Transverse colon (tissue), 4 donors: ENCODE results near the gene CYTH4. TPM values are rescaled to one million over a fixed set of nuclear protein-coding genes. Genes with fewer than 3 reads are reported as not detected.

Source experiments
- DNase-seq: peaks from one replicate; pipeline ENCODE4 v3.0.0-alpha.2; 2019
- H3K27ac ChIP-seq, 4 donors: fragments of 200-600 bp; sonication (generic); 2 replicates each; pipeline ENCODE4 v1.5.1; 2016 to 2018; ENCODE audit warnings: inconsistent platforms in 4 of 4
- H3K27me3 ChIP-seq: fragments of 200-600 bp; sonication (generic); 2 replicates; pipeline ENCODE4 v1.5.1; 2017; ENCODE audit warnings: inconsistent platforms
- H3K36me3 ChIP-seq, 4 donors: fragments of 200-600 bp; sonication (generic); 2 replicates each; pipeline ENCODE4 v1.5.1; 2017 to 2019; ENCODE audit warnings: inconsistent platforms in 4 of 4
- H3K4me1 ChIP-seq, 4 donors: fragments of 200-600 bp; sonication (generic); 2 replicates each; pipeline ENCODE4 v1.5.1; 2017 to 2020; ENCODE audit warnings: inconsistent platforms in 4 of 4
- H3K4me3 ChIP-seq, 4 donors: fragments of 200-600 bp; sonication (generic); 1 replicate in 1 of 4; 2 replicates in 3 of 4; pipeline versions ENCODE4 v1.5.1 to v1.6.1; 2017 to 2019; ENCODE audit warnings: inconsistent platforms in 4 of 4
- H3K9me3 ChIP-seq, 2 donors: fragments of 200-600 bp; sonication (generic); 2 replicates each; pipeline ENCODE4 v1.5.1; 2017 to 2019; ENCODE audit warnings: inconsistent platforms in 2 of 2
- CTCF ChIP-seq, 5 experiments: fragments of 200-600 bp in 3 of 5; fragments of 450-650 bp in 2 of 5; sonication (generic) in 3 of 5; IDR thresholded peaks; 1 replicate in 2 of 5; 2 replicates in 3 of 5; pipeline ENCODE4 v1.5.1; 2016 to 2017; ENCODE audit warnings: antibody characterized with exemption in 5 of 5, inconsistent platforms in 3 of 5, mild to moderate bottlenecking in 2 of 5, moderate library complexity in 1 of 5
- EP300 ChIP-seq: sonication (generic); formaldehyde crosslinking; IDR thresholded peaks from one replicate; pipeline ENCODE4 v1.6.1; 2017; ENCODE audit warnings: antibody characterized with exemption, low read depth
- POLR2A ChIP-seq: fragments of 450-650 bp; IDR thresholded peaks from one replicate; pipeline ENCODE4 v1.6.1; 2016; ENCODE audit warnings: antibody characterized with exemption, mild to moderate bottlenecking, moderate library complexity
- POLR2AphosphoS5 ChIP-seq, 3 donors: sonication (generic); formaldehyde crosslinking; IDR thresholded peaks; one replicate each; pipeline ENCODE4 v1.6.1; 2016; ENCODE audit warnings: antibody characterized with exemption in 3 of 3
- WGBS, 2 donors: methylation state at CpG; one replicate each; pipeline ENCODE4 v1.1.5; 2018; ENCODE audit warnings: low coverage in 1 of 2; 5-methylcytosine and 5-hydroxymethylcytosine counted together
- in situ Hi-C, 4 donors: fragments of 200-750 bp; cut with MboI; loops; one replicate each; pipeline versions ENCODE4 v1.15.0 to v1.15.1; 2017; ENCODE audit warnings: low sequenced_read_pairs in 3 of 4, low pct_ligation_motif_present in 1 of 4, low pct_unique_long_range_greater_than_20kb in 1 of 4
- intact Hi-C: fragments of 100-400 bp; cut with DNase I; formaldehyde crosslinking; loops from one replicate; pipeline ENCODE4 v1.15.1; 2023; ENCODE audit warnings: low total_unique reads
- total RNA-seq, 4 donors: library from RNA; depleted of rRNA; stranded (reverse); fragments of >200 nt; gene quantifications; one replicate each; pipeline ENCODE4 v1.1.0, GENCODE V29; 2016

Gene CYTH4
- total RNA-seq, 4 donors from 2014 or later, result 1.4 to 26.9 (median 10.6) TPM

GRCh38 chr22:37306494-37306829 is 24.2 kb downstream of the CYTH4 start:
- in situ Hi-C loops, result no loop called here
- Histone ChIP-seq H3K27me3 (no peaks in the 10 kb centered on the region), H3K4me3 (no peak overlapping the region), H3K4me1 (peaks cover 0 to 42% (median 16%) of the 10 kb centered on the region in 4 donors), H3K27ac (peak overlapping the region; percentile 60 to 83 (median 78)), H3K9me3 (no peaks in the 10 kb centered on the region), H3K36me3 (no peaks in the 10 kb centered on the region)
- intact Hi-C loops, result no loop called here
- no peak for TF ChIP-seq POLR2A
- TF ChIP-seq CTCF (IDR thresholded peaks at IDR 0.05), result no peak
- TF ChIP-seq POLR2AphosphoS5 (IDR thresholded peaks at IDR 0.05), result no peak
- TF ChIP-seq EP300, result no peak
- 80% methylated on average over 6 of the region's 6 CpGs; no CpG with 5 or more reads in 1 of the 2 donors for WGBS, 2 donors
- DNase-seq, result no peak

- TF ChIP-seq POLR2A, result no peak
- TF ChIP-seq EP300, result no peak
- TF ChIP-seq CTCF (IDR thresholded peaks at IDR 0.05), result no peak
- no peak for TF ChIP-seq POLR2AphosphoS5 (IDR thresholded peaks at IDR 0.05)
- WGBS, 2 donors, result 84 to 98% methylated on average over 8 to 18 of the region's 18 CpGs
- peak overlapping the region; percentile 24 to 83 (median 68) for H3K27ac ChIP-seq
- no peaks in the 10 kb centered on the region for H3K27me3 ChIP-seq
- H3K4me1 ChIP-seq, result peaks cover 0 to 39% (median 16%) of the 10 kb centered on the region in 4 donors
- no peaks in the 10 kb centered on the region for H3K36me3 ChIP-seq
- intact Hi-C loops, result no loop called here
- in situ Hi-C loops, result no loop called here
- H3K4me3 ChIP-seq, result no peak overlapping the region
- H3K9me3 ChIP-seq, result no peaks in the 10 kb centered on the region
- no peak for DNase-seq
Measured at GRCh38 chr22:37308385-37309200, 26.3 kb downstream of the CYTH4 start.

GRCh38 chr22:37309211-37310074 is 27.1 kb downstream of the CYTH4 start:
- Histone ChIP-seq H3K4me1 (peaks cover 0 to 39% (median 16%) of the 10 kb centered on the region in 4 donors), H3K27me3 (no peaks in the 10 kb centered on the region), H3K36me3 (no peaks in the 10 kb centered on the region), H3K4me3 (no peak overlapping the region), H3K27ac (peak overlapping the region; percentile 20 to 52 (median 29)), H3K9me3 (no peaks in the 10 kb centered on the region)
- in situ Hi-C loops, result loop anchor here in 2 of 4 donors (10.0 kb wide), 2 partner anchors 125 to 145 kb away; no protein-coding TSS in a partner anchor
- TF ChIP-seq EP300, result no peak
- no peak for TF ChIP-seq POLR2A
- TF ChIP-seq CTCF (IDR thresholded peaks at IDR 0.05), result no peak
- no peak for TF ChIP-seq POLR2AphosphoS5 (IDR thresholded peaks at IDR 0.05)
- DNase-seq, result peak; percentile 45
- intact Hi-C loops, result no loop called here
- WGBS, 2 donors, result 64% methylated on average over 26 of the region's 26 CpGs; no CpG with 5 or more reads in 1 of the 2 donors

- in situ Hi-C loops, result loop anchor here in 2 of 4 donors (10.0 kb wide), 2 partner anchors 125 to 145 kb away; no protein-coding TSS in a partner anchor
- intact Hi-C loops, result no loop called here
- Histone ChIP-seq H3K36me3 (no peaks in the 10 kb centered on the region), H3K9me3 (no peaks in the 10 kb centered on the region), H3K27ac (peak overlapping the region; percentile 20 to 52 (median 29)), H3K27me3 (no peaks in the 10 kb centered on the region), H3K4me1 (peaks cover 0 to 39% (median 16%) of the 10 kb centered on the region in 4 donors), H3K4me3 (no peak overlapping the region)
- DNase-seq, result no peak
- WGBS, 2 donors, result 30 to 54% methylated on average over 6 to 11 of the region's 11 CpGs
- TF ChIP-seq EP300, result no peak
- no peak for TF ChIP-seq CTCF (IDR thresholded peaks at IDR 0.05)
- TF ChIP-seq POLR2AphosphoS5 (IDR thresholded peaks at IDR 0.05), result no peak
- no peak for TF ChIP-seq POLR2A
Measured at GRCh38 chr22:37310075-37310606, 27.8 kb downstream of the CYTH4 start.
